ENCODE data around the gene ADGRG6.

DNA sequence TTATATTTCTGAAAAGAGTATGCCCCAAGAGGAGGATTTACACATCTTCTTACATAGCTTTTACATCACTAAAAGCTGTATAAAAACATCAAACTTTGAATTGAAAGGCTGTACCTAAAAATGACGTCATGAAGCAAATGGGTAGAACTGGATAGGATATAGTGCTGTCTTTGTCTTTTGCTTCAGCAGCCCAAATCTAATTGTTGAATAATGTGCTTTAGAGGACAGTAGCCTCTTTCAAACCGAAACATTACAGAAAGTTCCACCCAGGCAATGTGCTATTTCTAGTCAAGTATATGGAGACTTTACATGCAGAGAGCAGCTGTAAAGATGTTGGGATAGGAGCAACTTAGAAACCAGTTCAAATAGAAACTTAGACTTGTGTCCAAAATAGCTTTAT lies 51.9 kb downstream of the ADGRG6 start:
- no peak for TF ChIP-seq KAT7 (CRISPR knock-in tag; IDR thresholded peaks at IDR 0.05; ENCODE audit: borderline replicate concordance)
- TF ChIP-seq, protein P1, sequence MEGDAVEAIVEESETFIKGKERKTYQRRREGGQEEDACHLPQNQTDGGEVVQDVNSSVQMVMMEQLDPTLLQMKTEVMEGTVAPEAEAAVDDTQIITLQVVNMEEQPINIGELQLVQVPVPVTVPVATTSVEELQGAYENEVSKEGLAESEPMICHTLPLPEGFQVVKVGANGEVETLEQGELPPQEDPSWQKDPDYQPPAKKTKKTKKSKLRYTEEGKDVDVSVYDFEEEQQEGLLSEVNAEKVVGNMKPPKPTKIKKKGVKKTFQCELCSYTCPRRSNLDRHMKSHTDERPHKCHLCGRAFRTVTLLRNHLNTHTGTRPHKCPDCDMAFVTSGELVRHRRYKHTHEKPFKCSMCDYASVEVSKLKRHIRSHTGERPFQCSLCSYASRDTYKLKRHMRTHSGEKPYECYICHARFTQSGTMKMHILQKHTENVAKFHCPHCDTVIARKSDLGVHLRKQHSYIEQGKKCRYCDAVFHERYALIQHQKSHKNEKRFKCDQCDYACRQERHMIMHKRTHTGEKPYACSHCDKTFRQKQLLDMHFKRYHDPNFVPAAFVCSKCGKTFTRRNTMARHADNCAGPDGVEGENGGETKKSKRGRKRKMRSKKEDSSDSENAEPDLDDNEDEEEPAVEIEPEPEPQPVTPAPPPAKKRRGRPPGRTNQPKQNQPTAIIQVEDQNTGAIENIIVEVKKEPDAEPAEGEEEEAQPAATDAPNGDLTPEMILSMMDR (IDR thresholded peaks at IDR 0.05), result no peak
